ENCODE results near the gene CDV3.

CDV3 gene

GRCh38 chr3:133568294-133569014 is 5.0 kb upstream of the CDV3 start:
- no peak for DNase-seq (ENCODE audit: low spot score)

GRCh38 chr3:133570139-133570936 is 3.1 kb upstream of the CDV3 start:
- DNase-seq (ENCODE audit: low spot score) = no peak

- DNase-seq (ENCODE audit: low spot score) = no peak
Measured at GRCh38 chr3:133570937-133571320, 2.6 kb upstream of the CDV3 start.

GRCh38 chr3:133572158-133573053 is 1.1 kb upstream of the CDV3 start:
- DNase-seq (ENCODE audit: low spot score) = no peak

GRCh38 chr3:133573054-133573628 is 345 bp upstream of the CDV3 start:
- DNase-seq (ENCODE audit: low spot score) = peak; percentile 100

GRCh38 chr3:133574260-133574881 is 885 bp downstream of the CDV3 start:
- DNase-seq (ENCODE audit: low spot score) = peak; percentile 36

GRCh38 chr3:133575086-133575485 is 1.6 kb downstream of the CDV3 start:
- DNase-seq (ENCODE audit: low spot score) = no peak

GRCh38 chr3:133576169-133576568 is 2.7 kb downstream of the CDV3 start:
- no peak for DNase-seq (ENCODE audit: low spot score)

- peak; percentile 68 for DNase-seq (ENCODE audit: low spot score)
Measured at GRCh38 chr3:133578548-133579191, 5.2 kb downstream of the CDV3 start.

- no peak for DNase-seq (ENCODE audit: low spot score)
Measured at GRCh38 chr3:133583396-133583795, 9.9 kb downstream of the CDV3 start.

GRCh38 chr3:133588035-133588434 is 14.5 kb downstream of the CDV3 start:
- no peak for DNase-seq (ENCODE audit: low spot score)

- DNase-seq (ENCODE audit: low spot score) = no peak
Measured at GRCh38 chr3:133588784-133589465, 15.4 kb downstream of the CDV3 start.

- no peak for DNase-seq (ENCODE audit: low spot score)
Measured at GRCh38 chr3:133589503-133589902, 16.0 kb downstream of the CDV3 start.

- no peak for DNase-seq (ENCODE audit: low spot score)
Measured at GRCh38 chr3:133591271-133591742, 17.8 kb downstream of the CDV3 start.

GRCh38 chr3:133592843-133593242 is 19.4 kb downstream of the CDV3 start:
- DNase-seq (ENCODE audit: low spot score) = no peak

- no peak for DNase-seq (ENCODE audit: low spot score)
Measured at GRCh38 chr3:133593243-133593642, 19.8 kb downstream of the CDV3 start.

- DNase-seq (ENCODE audit: low spot score) = no peak
Measured at GRCh38 chr3:133595341-133595740, 21.9 kb downstream of the CDV3 start.

GRCh38 chr3:133598405-133598804 is 24.9 kb downstream of the CDV3 start:
- no peak for DNase-seq (ENCODE audit: low spot score)

- no peak for DNase-seq (ENCODE audit: low spot score)
Measured at GRCh38 chr3:133599280-133599679, 25.8 kb downstream of the CDV3 start.

GRCh38 chr3:133600572-133601081 is 27.1 kb downstream of the CDV3 start:
- no peak for DNase-seq (ENCODE audit: low spot score)

Data from cerebellar cortex (tissue), 1 donor.